22Rv1 (cell line): ENCODE measurements around the gene HOXA13.

Source experiments
- H3K27ac ChIP-seq: fragments of 450-650 bp; 2 replicates; pipeline ENCODE4 v1.5.1; 2017
- CTCF ChIP-seq: fragments of 450-650 bp; IDR thresholded peaks from 2 replicates; pipeline ENCODE4 v1.5.1; 2017; ENCODE audit warnings: mild to moderate bottlenecking
- ZFX ChIP-seq: fragments of 450-650 bp; IDR thresholded peaks from 2 replicates; pipeline ENCODE4 v1.6.1; 2017; ENCODE audit warnings: antibody characterized with exemption, borderline replicate concordance

The HOXA13 gene

DNA sequence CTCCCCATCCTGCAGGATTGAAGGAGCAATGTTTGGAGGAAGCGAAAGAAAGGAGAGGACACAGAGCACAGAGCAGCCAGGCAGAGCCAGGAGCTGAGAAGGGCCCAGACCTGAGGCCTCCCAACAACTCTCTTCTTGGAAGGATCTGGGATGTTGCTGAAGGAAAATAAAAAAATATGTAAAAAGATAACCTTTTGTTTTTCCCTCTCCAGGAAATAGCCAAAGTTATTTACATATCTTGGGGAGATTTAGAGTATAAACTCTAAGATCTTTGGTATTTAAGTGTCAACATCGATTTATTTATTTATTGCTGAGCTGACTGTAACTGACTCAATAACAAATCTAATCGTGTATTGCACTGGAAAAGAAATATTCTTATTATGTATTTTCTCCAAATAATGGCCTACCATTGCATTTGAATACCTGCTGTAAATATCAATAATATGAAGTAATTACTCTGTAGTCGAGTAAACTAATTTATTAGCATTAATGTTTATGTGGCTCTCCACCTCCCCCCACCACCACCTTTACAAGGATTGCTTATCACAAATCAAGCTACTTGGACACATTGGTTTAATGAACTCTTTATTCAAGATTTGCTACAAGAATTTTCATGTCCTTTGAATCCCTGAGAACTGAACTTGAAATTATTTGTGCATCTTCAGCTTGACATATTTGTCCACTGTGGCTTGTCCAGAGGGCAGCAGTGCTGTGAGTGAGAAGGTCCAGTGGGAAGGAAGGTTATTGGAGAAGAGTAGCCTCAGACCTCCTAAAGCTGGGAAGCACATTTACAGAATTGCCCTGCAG lies 13.0 kb downstream of the HOXA13 start:
- no peak overlapping the region for H3K27ac ChIP-seq
- TF ChIP-seq ZFX (no peak), CTCF (no peak)

GRCh38 chr7:27185854-27186667 lies 13.8 kb downstream of the HOXA13 start:
- H3K27ac ChIP-seq: no peak overlapping the region
- TF ChIP-seq ZFX: no peak
- no peak for TF ChIP-seq CTCF

GRCh38 chr7:27185013-27185853 lies 14.7 kb downstream of the HOXA13 start, which contains the start of gene HOXA11:
Gene HOXA11 (minus strand): TSS chr7:27185232. CDS start chr7:27185144, 88 bp downstream.
- no peak for TF ChIP-seq ZFX
- TF ChIP-seq CTCF: no peak
- no peak within 1 kb of the TSS for H3K27ac ChIP-seq

DNA sequence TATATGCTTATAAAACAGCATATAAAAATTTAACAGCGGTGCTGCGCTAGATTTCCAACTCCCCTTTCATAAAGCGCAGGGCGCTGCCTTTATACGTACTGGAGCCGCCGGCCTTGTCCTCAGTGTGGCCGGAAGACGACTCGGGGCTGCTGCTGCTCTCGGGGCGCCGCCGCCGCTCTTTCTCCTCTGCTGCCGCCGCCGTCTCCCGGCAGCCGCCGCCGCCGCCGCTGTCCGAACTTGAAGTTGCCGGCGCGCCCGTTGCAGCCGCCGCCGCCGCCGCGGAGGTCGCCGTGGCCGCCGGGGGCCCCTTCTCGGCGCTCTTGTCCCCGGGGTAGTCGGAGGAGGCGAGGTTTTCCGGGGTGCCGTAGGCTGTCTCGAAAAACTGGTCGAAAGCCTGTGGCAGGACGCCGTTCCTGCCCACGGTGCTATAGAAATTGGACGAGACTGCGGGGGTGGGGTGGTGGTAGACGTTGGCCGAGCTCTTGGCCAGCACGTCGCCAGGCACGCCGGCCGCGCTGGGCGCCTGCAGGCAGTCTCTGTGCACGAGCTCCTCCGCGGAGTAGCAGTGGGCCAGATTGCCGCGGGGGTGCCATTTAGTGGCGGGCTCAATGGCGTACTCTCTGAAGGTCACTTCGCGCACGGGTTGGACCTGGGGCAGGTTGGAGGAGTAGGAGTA lies 15.4 kb downstream of the HOXA13 start:
- no peak for TF ChIP-seq CTCF
- TF ChIP-seq ZFX: no peak
- H3K27ac ChIP-seq: no peak overlapping the region

DNA sequence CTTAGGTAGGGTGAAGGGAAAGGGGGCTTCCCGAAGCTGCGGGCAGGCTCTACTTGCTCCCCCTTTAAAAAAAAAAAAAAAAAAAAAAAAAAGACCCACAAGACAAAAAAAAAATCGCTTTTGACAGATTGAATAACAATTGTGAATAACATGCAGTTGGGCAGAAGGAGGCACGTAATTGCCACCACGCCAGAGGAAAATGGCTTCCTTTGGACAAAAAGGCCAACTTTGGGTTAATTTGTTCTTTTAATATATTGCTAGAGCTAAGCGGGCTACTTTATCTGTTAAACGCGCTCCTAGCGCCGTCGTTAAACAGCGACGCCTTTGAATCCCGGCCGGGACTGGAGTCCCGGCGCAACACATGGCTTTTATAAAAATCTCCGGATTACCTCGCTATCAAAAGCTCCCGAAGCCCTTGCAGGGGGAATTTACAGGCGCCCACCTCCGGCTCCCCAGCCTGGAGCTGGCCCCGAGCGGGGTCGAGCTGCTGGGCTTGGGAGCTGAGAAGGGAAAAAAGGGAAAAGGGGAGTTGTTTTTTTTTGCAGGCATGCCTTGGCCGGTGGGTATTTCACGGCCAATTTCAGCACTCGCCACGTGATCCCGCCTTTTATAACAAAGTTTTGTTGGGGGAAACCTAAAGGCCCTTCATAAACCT lies 16.1 kb downstream of the HOXA13 start:
- TF ChIP-seq ZFX: no peak
- TF ChIP-seq CTCF: peak; percentile 28; the same call in 1 of the 2 replicates
- H3K27ac ChIP-seq: no peak overlapping the region

DNA sequence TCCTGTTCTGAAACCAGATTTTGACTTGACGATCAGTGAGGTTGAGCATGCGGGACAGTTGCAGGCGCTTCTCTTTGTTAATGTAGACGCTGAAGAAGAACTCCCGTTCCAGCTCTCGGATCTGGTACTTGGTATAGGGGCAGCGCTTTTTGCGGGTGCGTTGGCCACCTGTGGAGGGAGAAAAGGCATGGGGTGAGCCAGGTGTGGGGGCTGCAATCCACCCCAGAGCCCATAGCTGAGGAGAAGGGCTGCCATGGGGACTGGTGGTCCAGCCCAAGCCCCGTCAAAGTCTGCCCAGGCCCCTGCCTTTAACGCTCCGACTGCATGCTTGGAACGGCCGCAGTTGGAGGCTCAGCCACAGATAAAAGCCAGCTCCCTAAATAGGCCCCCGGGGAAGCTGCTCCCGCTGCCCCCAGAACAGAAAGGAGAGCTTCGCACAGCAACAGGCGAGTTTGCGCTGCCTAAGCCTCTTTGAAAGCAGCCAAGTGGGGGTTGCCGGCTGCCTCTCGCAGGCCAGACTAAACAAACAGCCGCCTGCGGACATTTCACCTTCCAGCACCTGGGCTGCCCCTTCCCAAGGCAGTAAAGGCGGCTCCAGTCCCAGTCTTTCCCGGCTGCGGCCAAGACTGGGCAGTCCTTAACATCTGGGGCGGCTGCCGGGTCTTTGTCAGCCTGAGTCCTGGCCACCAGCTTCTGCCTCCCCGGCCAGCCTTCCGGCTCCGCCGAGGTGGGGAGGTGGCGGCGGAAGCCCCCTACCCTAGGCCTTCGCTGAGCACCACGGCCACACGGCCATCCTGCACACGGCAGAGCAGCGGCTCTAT lies 16.8 kb downstream of the HOXA13 start:
- TF ChIP-seq ZFX: no peak
- no peak overlapping the region for H3K27ac ChIP-seq
